HG02588 (cell line): ENCODE measurements around the gene LRRFIP1.
A peak's percentile ranks its signal among the peaks of the same experiment; 100 is the strongest.
"Not testable (repeated sequence)": the region's sequence is repeated elsewhere in the genome, so short reads cannot be mapped to it uniquely, and the experiment has no call there.

ENCODE experiments used
- ATAC-seq: cut with Tn5 transposase; IDR thresholded peaks from one replicate; pipeline ENCODE4 v1.9.1; 2021; ENCODE audit warnings: mild to moderate bottlenecking, moderate library complexity; ENCODE audit not compliant: unreplicated experiment

LRRFIP1 gene

DNA sequence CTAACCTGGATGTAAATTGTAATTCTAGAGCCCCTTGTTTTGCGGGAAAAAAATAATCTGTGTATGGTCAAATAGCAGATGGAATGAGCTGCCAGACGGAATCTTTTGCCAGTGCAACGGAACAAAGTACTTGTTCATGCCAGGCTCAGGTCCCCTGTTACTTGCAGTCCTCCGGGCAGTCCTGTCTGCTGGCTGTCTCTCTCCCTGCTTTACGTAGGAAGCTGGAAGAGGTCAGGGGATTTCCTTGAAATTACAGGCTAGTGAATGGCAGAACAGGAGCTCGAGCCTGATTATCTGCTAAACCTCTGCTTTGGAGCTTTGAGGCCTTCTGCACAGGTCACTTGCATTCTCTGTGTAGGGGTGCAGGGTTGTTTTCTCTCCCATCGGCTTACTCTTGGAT, 54.8 kb downstream of the LRRFIP1 start:
- no peak for ATAC-seq

GRCh38 chr2:237682856-237683670, 55.7 kb downstream of the LRRFIP1 start:
- no peak for ATAC-seq

DNA sequence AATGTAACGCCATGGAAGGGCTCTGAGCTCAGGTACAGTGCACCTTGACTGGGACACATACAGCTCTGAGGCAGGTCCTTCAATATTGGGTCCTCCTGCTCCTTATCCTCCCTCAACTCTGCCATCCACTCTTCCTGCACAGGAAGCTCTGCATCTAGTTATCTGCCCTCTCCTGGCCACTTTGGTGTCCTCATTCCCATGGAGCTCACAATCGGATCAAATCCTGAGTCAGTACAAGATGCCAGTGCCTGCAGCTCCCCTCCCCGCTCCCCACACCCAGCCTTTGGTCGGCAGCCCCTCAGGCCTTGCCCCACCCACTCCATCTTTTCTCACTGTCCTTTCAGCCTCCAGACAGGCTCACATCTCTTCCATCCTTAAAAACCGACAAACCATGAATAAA, 58.0 kb downstream of the LRRFIP1 start:
- ATAC-seq, result no peak

- no peak for ATAC-seq
These were observed 59.3 kb downstream of the LRRFIP1 start for GRCh38 chr2:237686659-237687136.

DNA sequence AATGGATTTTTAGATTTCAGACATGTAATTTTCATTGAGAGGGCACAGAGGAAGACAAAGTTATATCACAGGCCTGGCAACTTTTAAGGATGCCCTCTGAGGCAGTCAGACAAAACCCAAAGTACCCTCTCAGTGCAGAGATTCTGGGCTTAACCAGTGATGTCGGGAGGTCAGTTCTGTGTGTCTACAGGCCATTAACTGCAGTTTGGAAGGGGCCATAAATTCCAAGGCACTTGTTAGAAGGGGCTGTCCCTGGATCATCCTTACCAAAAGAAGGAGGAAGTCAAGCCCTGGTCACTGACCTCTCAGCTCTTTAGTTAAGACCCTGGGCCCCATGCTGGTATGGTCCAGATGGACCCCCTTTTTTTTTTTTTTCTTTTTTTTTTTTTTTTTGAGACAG, 60.7 kb downstream of the LRRFIP1 start:
- no peak for ATAC-seq

GRCh38 chr2:237688541-237688940, 61.2 kb downstream of the LRRFIP1 start:
- ATAC-seq, result not testable (repeated sequence)

DNA sequence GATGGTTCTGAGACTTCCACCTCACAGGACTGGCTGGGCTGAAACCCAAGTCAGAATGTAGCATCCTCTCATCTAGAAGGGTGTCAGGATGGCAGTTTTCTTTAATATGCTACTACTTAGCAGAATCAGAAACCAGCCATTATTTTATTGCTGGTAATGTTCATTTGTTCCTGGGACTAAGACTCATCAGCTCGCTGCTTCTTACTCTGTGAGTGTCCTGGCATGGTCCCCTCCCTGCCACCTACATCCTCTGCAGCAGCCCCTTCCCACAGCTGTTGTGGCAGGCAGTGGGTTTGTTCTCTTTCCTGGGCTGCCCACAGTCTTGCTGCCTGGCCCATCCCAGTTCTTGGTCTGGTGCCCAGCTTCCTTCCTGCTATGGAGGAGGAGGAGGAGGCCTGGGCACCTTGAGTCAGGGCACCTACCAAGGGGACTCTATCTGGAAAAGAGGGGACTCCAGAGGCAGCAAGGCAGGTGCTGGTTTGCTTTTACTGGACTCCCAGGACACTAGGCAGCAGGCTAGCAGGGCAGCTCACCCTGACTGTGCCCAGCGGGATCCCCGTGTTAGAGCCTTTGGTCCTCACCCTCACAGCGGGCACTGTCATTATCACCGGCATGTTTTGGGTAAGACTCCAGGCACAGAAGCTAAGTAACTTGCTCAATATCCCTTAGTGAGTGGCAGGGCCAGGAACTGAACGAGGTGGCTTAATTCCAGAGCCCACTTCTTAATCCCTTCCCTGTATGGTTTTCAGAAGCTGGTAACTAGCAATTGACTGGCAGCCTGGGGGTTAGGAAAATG, 62.1 kb downstream of the LRRFIP1 start:
- ATAC-seq, result no peak

DNA sequence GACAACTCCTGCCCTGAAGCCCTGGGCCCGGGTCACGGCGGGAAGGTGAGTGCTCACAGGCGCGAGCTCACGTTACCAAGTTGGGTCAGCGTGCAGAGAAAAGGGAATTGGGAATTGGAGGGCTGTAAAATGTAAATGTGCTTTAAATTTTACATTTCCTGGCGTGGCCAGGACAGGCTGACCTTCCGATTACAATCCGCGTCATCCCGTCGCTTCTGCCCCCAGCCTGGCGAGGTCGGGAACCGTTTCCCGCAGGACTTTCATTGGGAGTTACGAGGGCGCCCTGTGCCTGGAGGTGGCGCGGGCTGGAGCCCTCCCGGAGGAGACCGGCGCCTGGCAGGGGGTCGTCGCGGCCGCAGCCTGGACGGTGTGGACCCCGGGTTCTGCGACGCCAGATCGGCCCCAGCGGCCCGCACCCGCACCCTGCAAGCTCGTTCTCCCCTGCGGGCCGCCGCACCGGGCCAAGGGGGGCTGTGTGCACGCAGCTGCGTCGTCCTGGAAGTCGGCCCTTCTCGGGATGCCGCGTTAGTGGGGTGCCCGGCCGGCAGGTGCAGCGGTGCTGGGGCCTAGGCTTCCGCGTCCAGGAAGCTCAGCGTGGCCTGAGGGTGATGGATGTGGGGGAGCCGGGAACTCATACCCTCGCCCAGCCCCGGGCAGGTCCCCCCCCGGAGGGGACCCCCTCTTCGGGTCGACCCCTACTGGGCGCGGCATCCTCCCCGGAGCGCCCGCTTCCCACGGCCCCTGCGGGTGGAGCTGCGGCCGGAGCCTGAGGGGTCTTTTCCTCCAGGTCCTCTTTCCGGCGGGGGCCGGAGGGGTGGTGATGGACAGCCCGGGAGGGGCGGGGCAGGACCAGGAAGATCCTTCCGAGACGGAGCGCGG, 63.9 kb downstream of the LRRFIP1 start:
- ATAC-seq, result peak; percentile 40

- peak; percentile 54 for ATAC-seq
These were observed 64.7 kb downstream of the LRRFIP1 start for GRCh38 chr2:237691908-237692600.

DNA sequence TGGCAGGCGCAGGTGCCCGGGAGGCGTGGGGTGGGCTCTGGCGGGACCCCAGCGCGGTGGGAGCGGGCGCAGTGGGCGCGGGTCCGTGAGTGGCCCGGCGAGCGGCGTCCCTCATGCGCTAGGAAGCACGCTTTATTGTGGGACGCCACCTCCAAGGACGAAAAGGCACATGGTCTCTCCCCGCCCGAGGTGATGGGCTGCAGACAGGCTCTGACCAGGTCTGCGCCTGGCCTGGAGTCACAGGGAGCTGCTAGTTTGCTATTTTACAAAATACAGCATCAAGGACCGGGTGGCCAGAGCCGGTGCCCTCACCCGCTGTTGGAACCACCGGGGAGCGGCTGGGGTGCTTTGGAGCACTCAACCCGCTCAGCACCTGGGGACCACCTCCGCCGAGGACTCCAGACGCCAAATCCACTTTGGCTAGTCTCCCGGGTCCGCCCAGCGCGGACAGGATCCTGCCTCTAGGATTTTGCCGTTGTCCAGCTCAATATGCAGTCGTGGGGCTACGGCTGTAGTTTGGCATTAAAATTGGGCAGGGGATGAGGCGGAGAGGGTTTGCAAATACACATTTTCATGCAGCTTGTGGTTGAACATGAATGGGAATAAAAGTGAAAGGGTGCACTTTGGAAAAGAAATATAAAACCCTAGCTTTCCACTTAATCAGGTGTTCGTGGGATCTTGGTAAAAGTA, 65.4 kb downstream of the LRRFIP1 start:
- peak; percentile 2 for ATAC-seq

DNA sequence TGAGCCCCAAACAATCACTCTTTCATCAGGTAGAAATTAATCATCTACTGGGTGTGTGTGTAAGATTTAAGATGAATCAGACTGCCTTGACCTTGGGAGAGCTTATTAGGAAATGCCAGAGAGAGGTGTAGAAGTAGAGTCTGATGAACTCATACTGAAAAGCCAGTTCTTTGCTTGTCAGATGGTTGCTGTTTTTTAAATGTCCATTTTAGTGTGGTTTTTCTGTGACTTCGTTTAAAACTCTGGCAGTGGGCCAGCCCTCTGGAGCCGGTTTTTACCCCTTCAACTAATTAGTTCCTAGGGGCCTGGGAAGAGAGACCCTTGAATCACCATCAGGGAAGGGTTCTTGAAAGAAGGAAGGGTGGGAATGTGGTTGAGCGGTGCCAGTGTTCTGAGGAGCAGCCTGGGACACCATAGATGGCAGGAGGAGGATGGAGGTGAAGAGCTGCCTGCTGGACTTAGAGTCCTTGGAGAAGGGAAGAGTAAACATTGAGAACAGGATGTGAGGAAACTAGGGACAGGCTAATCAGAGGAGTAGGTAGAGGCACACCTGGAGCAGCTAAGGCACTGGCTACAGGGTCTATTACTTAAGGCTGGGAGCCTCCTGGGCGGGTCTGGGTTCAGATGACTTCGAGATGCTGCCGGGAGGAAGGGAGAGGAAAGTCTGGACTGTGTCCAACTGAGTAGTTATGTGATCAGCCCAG, 66.1 kb downstream of the LRRFIP1 start:
- no peak for ATAC-seq

- no peak for ATAC-seq
These were observed 67.2 kb downstream of the LRRFIP1 start for GRCh38 chr2:237694415-237695194.

GRCh38 chr2:237695201-237695780, 67.9 kb downstream of the LRRFIP1 start:
- no peak for ATAC-seq

- peak; percentile 21 for ATAC-seq
These were observed 69.1 kb downstream of the LRRFIP1 start for GRCh38 chr2:237696461-237696860.

GRCh38 chr2:237697586-237698357, 70.4 kb downstream of the LRRFIP1 start:
- no peak for ATAC-seq

- no peak for ATAC-seq
These were observed 70.9 kb downstream of the LRRFIP1 start for GRCh38 chr2:237698358-237698694.

DNA sequence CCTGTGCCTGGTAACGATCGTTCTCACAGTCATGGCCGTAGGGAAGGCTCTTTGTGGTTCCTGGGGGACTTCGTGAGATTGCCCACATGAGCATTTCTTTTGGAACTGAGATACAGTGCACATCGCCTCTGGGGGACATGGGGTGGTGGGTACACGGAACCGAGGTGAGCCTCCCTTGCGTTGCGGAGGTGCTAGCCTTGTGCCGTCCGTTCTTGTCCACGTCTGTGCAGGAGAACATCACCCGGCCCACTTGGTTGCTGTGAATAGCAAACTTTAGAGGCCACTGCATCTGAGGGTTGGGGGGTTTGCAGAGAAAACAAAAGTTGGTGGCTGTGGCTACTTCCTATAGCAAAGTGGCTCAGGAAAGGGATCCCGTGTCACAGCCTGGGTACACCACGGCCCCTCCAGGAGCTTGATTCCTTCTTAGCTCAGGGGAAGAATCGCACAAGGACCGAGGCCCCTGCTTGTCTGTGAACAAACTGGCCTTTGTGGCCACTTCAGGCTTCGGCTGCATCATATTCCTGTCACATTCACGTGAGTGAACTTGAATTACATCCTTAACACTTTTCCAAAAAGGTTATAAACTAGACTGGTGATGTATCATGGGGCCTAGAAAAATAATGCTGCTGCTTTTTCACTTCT, 72.6 kb downstream of the LRRFIP1 start:
- ATAC-seq, result no peak
